ENCODE results near the gene CLMN. TPM values are rescaled to one million over a fixed set of nuclear protein-coding genes. Genes with fewer than 3 reads are reported as not detected.

Gene CLMN
- total RNA-seq, 1 experiment from 2014 or later, result 111 TPM

- Mint-ChIP-seq H3K36me3 (ENCODE audit: insufficient read depth, unreplicated experiment) (peaks cover 22% of the 10 kb centered on the region), H3K27ac (ENCODE audit: unreplicated experiment) (peak overlapping the region; percentile 96), H3K4me3 (ENCODE audit: low read depth, unreplicated experiment) (no peak overlapping the region), H3K4me1 (ENCODE audit: low read depth, unreplicated experiment) (peaks cover 59% of the 10 kb centered on the region), H3K9me3 (ENCODE audit: low read depth, unreplicated experiment) (peaks cover 6% of the 10 kb centered on the region), H3K27me3 (ENCODE audit: unreplicated experiment) (no peaks in the 10 kb centered on the region)
- CTCF ChIA-PET, result no interaction called here
- BruUV-seq (replicated peaks), result no TSS peak
- no peak for TF ChIP-seq CTCF (IDR thresholded peaks at IDR 0.05; ENCODE audit: unreplicated experiment)
- no peak for DNase-seq
- intact Hi-C loops (cut with micrococcal nuclease; ENCODE audit: unreplicated experiment), result no loop called here
Observed at GRCh38 chr14:95267306-95267705, 52.4 kb downstream of the CLMN start.

DNA sequence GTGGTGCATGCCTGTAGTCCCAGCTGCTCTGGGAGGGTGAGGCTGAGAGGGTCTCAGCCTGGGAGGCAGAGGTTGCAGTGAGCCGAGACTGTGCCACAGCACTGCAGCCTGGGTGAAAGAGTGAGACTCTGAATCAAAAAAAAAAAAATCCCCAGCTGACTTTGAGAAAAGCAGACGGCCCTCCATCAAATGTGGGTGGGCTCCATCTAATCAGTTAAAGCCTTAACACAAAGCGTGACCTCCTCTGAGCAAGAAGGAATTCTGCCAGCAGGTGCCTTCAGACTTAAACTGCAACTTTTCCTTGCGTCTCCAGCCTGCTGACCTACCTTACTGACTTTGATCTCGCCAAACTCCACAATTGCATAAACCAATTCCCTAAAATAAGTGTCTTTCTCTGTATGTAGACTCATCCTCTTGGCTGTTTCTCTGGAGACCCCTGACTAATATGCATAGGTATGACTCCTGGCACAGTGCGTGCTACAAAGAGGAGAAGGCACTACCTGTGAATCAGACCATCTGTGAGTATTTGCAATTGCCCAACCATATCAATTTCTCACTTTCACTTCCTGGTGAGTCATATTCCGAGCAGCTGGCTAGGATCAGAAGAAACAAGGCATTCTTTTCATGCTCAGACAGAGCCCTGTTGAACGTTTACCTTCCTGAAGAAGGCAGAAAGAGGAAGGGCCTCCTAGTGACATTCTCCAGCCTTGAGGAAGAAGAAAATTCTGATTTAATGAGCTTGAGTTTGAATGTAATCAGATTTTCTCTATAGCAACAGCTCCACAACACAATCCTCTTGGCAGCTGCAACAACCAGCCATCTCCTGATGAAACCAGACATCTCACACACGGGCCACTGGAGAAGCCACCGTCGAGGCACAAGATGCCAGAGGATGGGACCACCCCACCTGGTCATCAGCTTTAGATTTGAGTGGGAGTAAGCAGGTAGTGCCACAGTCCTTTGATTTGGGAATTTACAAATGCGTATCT is 54.3 kb downstream of the CLMN start:
- intact Hi-C loops (cut with micrococcal nuclease; ENCODE audit: unreplicated experiment), result loop anchor here (1.0 to 2.0 kb wide), 2 partner anchors 16 to 53 kb away; partner anchors contain the start of gene CLMN
- H3K36me3 Mint-ChIP-seq (ENCODE audit: insufficient read depth, unreplicated experiment), result peaks cover 21% of the 10 kb centered on the region
- TF ChIP-seq CTCF (IDR thresholded peaks at IDR 0.05; ENCODE audit: unreplicated experiment), result no peak
- no TSS peak for BruUV-seq (replicated peaks)
- peaks cover 3% of the 10 kb centered on the region for H3K9me3 Mint-ChIP-seq (ENCODE audit: low read depth, unreplicated experiment)
- H3K27ac Mint-ChIP-seq (ENCODE audit: unreplicated experiment), result peak overlapping the region; percentile 96
- CTCF ChIA-PET, result interaction anchor here (0.8 to 1.5 kb wide), 3 partner anchors 26 to 81 kb away, joined by 4 to 5 read pairs (median 5); no protein-coding TSS in a partner anchor
- H3K4me1 Mint-ChIP-seq (ENCODE audit: low read depth, unreplicated experiment), result peaks cover 43% of the 10 kb centered on the region
- peak overlapping the region; percentile 51 for H3K4me3 Mint-ChIP-seq (ENCODE audit: low read depth, unreplicated experiment)
- H3K27me3 Mint-ChIP-seq (ENCODE audit: unreplicated experiment), result no peaks in the 10 kb centered on the region
- DNase-seq, result peak; percentile 84

DNA sequence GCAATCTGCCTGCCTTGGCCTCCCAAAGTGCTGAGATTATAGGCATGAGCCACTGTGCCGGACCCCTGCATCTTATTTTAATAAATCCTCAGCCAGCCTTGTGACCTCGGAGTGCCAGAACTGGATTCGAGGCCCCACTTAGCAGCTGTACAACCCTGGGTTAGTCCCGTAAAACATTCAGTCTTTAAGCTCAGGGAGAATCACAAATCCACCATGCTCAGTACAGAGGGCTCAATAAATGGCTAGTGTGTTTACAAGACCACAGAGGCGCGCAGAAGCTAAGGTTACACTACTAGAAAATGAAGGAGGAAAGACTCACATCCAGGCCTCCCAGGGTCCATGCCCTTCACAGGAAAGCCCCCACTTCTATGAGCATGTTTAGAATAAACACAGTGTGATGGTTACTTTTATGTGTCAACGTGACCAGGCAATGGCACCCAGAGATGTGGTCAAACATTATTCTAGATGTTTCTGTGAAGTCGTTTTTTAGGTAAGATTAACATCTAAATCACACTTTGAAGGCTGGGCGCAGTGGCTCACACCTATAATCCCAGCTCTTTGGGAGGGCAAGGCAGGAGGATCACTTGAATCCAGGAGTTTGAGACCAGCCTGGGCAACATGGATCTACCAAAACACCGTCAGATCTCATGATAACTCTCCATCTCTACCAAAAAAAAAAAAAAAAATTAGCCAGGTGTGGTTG is 55.3 kb downstream of the CLMN start:
- intact Hi-C loops (cut with micrococcal nuclease; ENCODE audit: unreplicated experiment), result loop anchor here (2.0 kb wide), 1 partner anchor 54 kb away; the partner anchor contains the start of gene CLMN
- CTCF ChIA-PET, result interaction anchor here (1.5 kb wide), 1 partner anchor 51 kb away, joined by 5 read pairs; no protein-coding TSS in a partner anchor
- Mint-ChIP-seq H3K4me1 (ENCODE audit: low read depth, unreplicated experiment) (peaks cover 37% of the 10 kb centered on the region), H3K27me3 (ENCODE audit: unreplicated experiment) (no peaks in the 10 kb centered on the region), H3K27ac (ENCODE audit: unreplicated experiment) (peak overlapping the region; percentile 96), H3K9me3 (ENCODE audit: low read depth, unreplicated experiment) (peaks cover 3% of the 10 kb centered on the region), H3K36me3 (ENCODE audit: insufficient read depth, unreplicated experiment) (peaks cover 17% of the 10 kb centered on the region), H3K4me3 (ENCODE audit: low read depth, unreplicated experiment) (peak overlapping the region; percentile 51)
- no TSS peak for BruUV-seq (replicated peaks)
- DNase-seq, result no peak
- no peak for TF ChIP-seq CTCF (IDR thresholded peaks at IDR 0.05; ENCODE audit: unreplicated experiment)

DNA sequence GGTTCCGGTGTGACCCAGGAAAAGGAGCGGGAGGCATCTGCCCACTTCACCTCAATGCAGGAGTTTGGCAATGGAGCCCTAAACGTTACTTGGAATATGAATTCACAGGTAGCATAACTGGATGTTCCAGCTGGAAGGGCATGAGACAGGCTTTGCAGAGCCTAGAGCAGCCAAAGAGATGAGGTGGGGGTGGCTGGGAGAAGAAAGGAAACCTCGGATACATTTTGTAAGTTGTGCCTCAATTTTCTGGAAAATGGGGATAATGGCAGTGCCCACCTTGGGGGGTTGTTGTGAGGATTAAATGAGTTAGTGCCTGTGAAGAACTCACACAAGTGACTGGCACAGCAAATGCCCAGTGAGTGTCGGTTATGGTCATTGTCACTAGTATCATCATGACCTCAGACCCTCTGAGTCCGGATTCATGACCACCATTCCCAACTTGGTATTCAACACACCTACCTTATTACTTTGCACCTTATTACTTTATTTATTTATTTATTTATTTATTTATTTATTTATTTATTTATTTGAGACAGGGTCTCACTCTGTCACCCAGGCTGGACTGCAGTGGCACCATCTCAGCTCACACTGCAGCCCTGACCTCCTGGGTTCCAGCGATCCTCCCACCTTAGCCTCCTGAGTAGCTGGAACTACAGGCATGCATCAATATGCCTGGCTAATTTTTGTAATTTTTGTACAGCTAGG is 56.0 kb downstream of the CLMN start:
- DNase-seq, result no peak
- peaks cover 37% of the 10 kb centered on the region for H3K4me1 Mint-ChIP-seq (ENCODE audit: low read depth, unreplicated experiment)
- no peak overlapping the region for H3K4me3 Mint-ChIP-seq (ENCODE audit: low read depth, unreplicated experiment)
- peaks cover 3% of the 10 kb centered on the region for H3K9me3 Mint-ChIP-seq (ENCODE audit: low read depth, unreplicated experiment)
- H3K27ac Mint-ChIP-seq (ENCODE audit: unreplicated experiment), result peak overlapping the region; percentile 96
- no TSS peak for BruUV-seq (replicated peaks)
- H3K27me3 Mint-ChIP-seq (ENCODE audit: unreplicated experiment), result no peaks in the 10 kb centered on the region
- CTCF ChIA-PET, result no interaction called here
- no peak for TF ChIP-seq CTCF (IDR thresholded peaks at IDR 0.05; ENCODE audit: unreplicated experiment)
- peaks cover 17% of the 10 kb centered on the region for H3K36me3 Mint-ChIP-seq (ENCODE audit: insufficient read depth, unreplicated experiment)
- intact Hi-C loops (cut with micrococcal nuclease; ENCODE audit: unreplicated experiment), result loop anchor here (2.0 kb wide), 1 partner anchor 55 kb away; the partner anchor contains the start of gene CLMN

Data from Calu3 (cell line).